H9 (cell line): ENCODE data around the gene IFI35. TPM values are rescaled to one million over a fixed set of nuclear protein-coding genes. Genes with fewer than 3 reads are reported as not detected.

Source experiments
- DNase-seq: peaks from one replicate; pipeline ENCODE4 v3.0.0-alpha.2; 2017
- H2AFZ ChIP-seq: one replicate; pipeline ENCODE4 v1.6.1; 2013; ENCODE audit warnings: mild to moderate bottlenecking, low read length, control low read depth, moderate library complexity
- H2AK5ac ChIP-seq: 2 replicates; pipeline ENCODE4 v1.6.1; 2013; ENCODE audit warnings: low read length, control low read depth, mixed read lengths; ENCODE audit not compliant: insufficient read length
- H2BK120ac ChIP-seq: one replicate; pipeline ENCODE4 v1.6.1; 2013; ENCODE audit warnings: low read depth, mild to moderate bottlenecking, low read length, control low read depth, inconsistent platforms; ENCODE audit not compliant: poor library complexity, severe bottlenecking
- H2BK12ac ChIP-seq: 2 replicates; pipeline ENCODE4 v1.6.1; 2013; ENCODE audit warnings: low read length, control low read depth, mixed read lengths, low read depth; ENCODE audit not compliant: insufficient read length
- H2BK15ac ChIP-seq: 2 replicates; pipeline ENCODE4 v1.6.1; 2013; ENCODE audit warnings: low read depth, low read length, control low read depth
- H2BK20ac ChIP-seq: one replicate; pipeline ENCODE4 v1.6.1; 2013; ENCODE audit warnings: low read depth, mild to moderate bottlenecking, low read length, control low read depth, inconsistent platforms; ENCODE audit not compliant: poor library complexity, severe bottlenecking
- H2BK5ac ChIP-seq: 2 replicates; pipeline ENCODE4 v1.6.1; 2013; ENCODE audit warnings: low read length, control low read depth, mixed read lengths; ENCODE audit not compliant: insufficient read length
- H3K14ac ChIP-seq: 2 replicates; pipeline ENCODE4 v1.6.1; 2013; ENCODE audit warnings: low read length, control low read depth; ENCODE audit not compliant: insufficient read depth
- H3K18ac ChIP-seq: 2 replicates; pipeline ENCODE4 v1.6.1; 2013; ENCODE audit warnings: low read depth, mild to moderate bottlenecking, mixed read lengths, low read length, control low read depth; ENCODE audit not compliant: insufficient read length
- H3K23ac ChIP-seq: 2 replicates; pipeline ENCODE4 v1.6.1; 2013; ENCODE audit warnings: low read length, control low read depth, mixed read lengths, low read depth; ENCODE audit not compliant: insufficient read length
- H3K23me2 ChIP-seq: 2 replicates; pipeline ENCODE4 v1.6.1; 2013; ENCODE audit warnings: low read depth, mild to moderate bottlenecking, mixed read lengths, low read length, control low read depth; ENCODE audit not compliant: insufficient read length, poor library complexity, severe bottlenecking
- H3K27ac ChIP-seq: 2 replicates; pipeline ENCODE4 v1.5.1; 2013; ENCODE audit warnings: low read length, control low read depth, mixed read lengths, low read depth; ENCODE audit not compliant: insufficient read length
- H3K27me3 ChIP-seq: 2 replicates; pipeline ENCODE4 v1.6.1; 2013; ENCODE audit warnings: low read length, control low read depth, inconsistent platforms; ENCODE audit not compliant: insufficient read depth
- H3K4ac ChIP-seq: 2 replicates; pipeline ENCODE4 v1.6.1; 2013; ENCODE audit warnings: low read depth, mild to moderate bottlenecking, control low read depth, inconsistent platforms, low read length, moderate library complexity
- H3K4me1 ChIP-seq: 2 replicates; pipeline ENCODE4 v1.6.1; 2013; ENCODE audit warnings: low read length, control low read depth, inconsistent platforms; ENCODE audit not compliant: insufficient read depth
- H3K4me2 ChIP-seq: 2 replicates; pipeline ENCODE4 v1.6.1; 2013; ENCODE audit warnings: low read length, control low read depth, mixed read lengths; ENCODE audit not compliant: insufficient read length, insufficient read depth
- H3K56ac ChIP-seq: 2 replicates; pipeline ENCODE4 v1.6.1; 2013; ENCODE audit warnings: low read depth, mild to moderate bottlenecking, mixed read lengths, low read length, control low read depth; ENCODE audit not compliant: insufficient read length
- H3K79me1 ChIP-seq: 2 replicates; pipeline ENCODE4 v1.6.1; 2013; ENCODE audit warnings: low read depth, mild to moderate bottlenecking, moderate library complexity, low read length, control low read depth, inconsistent platforms; ENCODE audit not compliant: insufficient read depth, poor library complexity, severe bottlenecking
- H3K79me2 ChIP-seq: 2 replicates; pipeline ENCODE4 v1.6.1; 2013; ENCODE audit warnings: low read length, control low read depth, inconsistent platforms; ENCODE audit not compliant: insufficient read depth
- H3K9ac ChIP-seq: 2 replicates; pipeline ENCODE4 v1.6.1; 2013; ENCODE audit warnings: low read length, control low read depth, mixed read lengths; ENCODE audit not compliant: insufficient read length; ENCODE audit errors: extremely low read depth
- H3K9me3 ChIP-seq: one replicate; pipeline ENCODE4 v1.6.1; 2013; ENCODE audit warnings: low read depth, low read length, inconsistent platforms; ENCODE audit not compliant: control insufficient read depth
- H3T11ph ChIP-seq: one replicate; pipeline ENCODE4 v1.6.1; 2013; ENCODE audit warnings: mild to moderate bottlenecking, low read length, control low read depth, inconsistent platforms
- H4K20me1 ChIP-seq: one replicate; pipeline ENCODE4 v1.6.1; 2013; ENCODE audit not compliant: control insufficient read depth, insufficient read length, insufficient read depth
- H4K5ac ChIP-seq: 2 replicates; pipeline ENCODE4 v1.6.1; 2013; ENCODE audit warnings: low read depth, mild to moderate bottlenecking, mixed read lengths, low read length, control low read depth; ENCODE audit not compliant: insufficient read length
- H4K8ac ChIP-seq: replicated peaks from 2 replicates; pipeline ENCODE4 v1.6.1; 2013; ENCODE audit warnings: low read length, control low read depth, mixed read lengths, low read depth; ENCODE audit not compliant: insufficient read length
- H4K91ac ChIP-seq: 2 replicates; pipeline ENCODE4 v1.6.1; 2013; ENCODE audit warnings: low read depth, mild to moderate bottlenecking, moderate library complexity, mixed read lengths, low read length, control low read depth; ENCODE audit not compliant: insufficient read length
- H3K27ac Mint-ChIP-seq, 3 experiments: 2 replicates in 2 of 3; 3 replicates in 1 of 3; pipeline ENCODE4 v1.8.0; 2020 to 2021; ENCODE audit warnings: mixed read lengths in 3 of 3, mild to moderate bottlenecking in 1 of 3, moderate library complexity in 1 of 3
- H3K27me3 Mint-ChIP-seq: 2 replicates; pipeline ENCODE4 v1.8.0; 2021; ENCODE audit warnings: low read depth, mild to moderate bottlenecking, moderate library complexity, mixed read lengths
- H3K36me3 Mint-ChIP-seq, 3 experiments: 2 replicates in 2 of 3; 3 replicates in 1 of 3; pipeline ENCODE4 v1.8.0; 2020 to 2021; ENCODE audit warnings: low read depth in 3 of 3, mixed read lengths in 3 of 3; ENCODE audit not compliant: insufficient read depth in 1 of 3
- H3K4me1 Mint-ChIP-seq, 2 experiments: 2 replicates each; pipeline ENCODE4 v1.8.0; 2020; ENCODE audit warnings: mixed read lengths in 2 of 2
- H3K4me3 Mint-ChIP-seq, 2 experiments: 2 replicates in 1 of 2; 3 replicates in 1 of 2; pipeline ENCODE4 v1.8.0; 2020 to 2021; ENCODE audit warnings: mild to moderate bottlenecking in 2 of 2, mixed read lengths in 2 of 2, moderate library complexity in 1 of 2
- H3K9me3 Mint-ChIP-seq, 2 experiments: 2 replicates in 1 of 2; 3 replicates in 1 of 2; pipeline ENCODE4 v1.8.0; 2020; ENCODE audit warnings: mild to moderate bottlenecking in 2 of 2, mixed read lengths in 2 of 2, moderate library complexity in 1 of 2
- WGBS: extraction: QIAGEN DNeasy Blood & Tissue Kit; methylation state at CpG from one replicate; pipeline ENCODE4 v1.1.7; 2013; ENCODE audit warnings: missing lambda C conversion rate, low lambda C conversion rate, mixed read lengths; ENCODE audit not compliant: insufficient read length; ENCODE audit errors: extremely low coverage; 5-methylcytosine and 5-hydroxymethylcytosine counted together
- total RNA-seq: library from RNA; stranded (reverse); gene quantifications from 2 replicates; pipeline ENCODE4 v1.2.1, GENCODE V29; 2021
- TF ChIP-seq, protein P1 (sequence below): fragments of 200-600 bp; sonication (generic); conservative IDR thresholded peaks from 3 replicates; pipeline ENCODE4 v1.8.0; 2021; ENCODE audit warnings: antibody characterized with exemption, mild to moderate bottlenecking

IFI35 gene
- total RNA-seq, 1 experiment from 2014 or later: 4.2 TPM

- TF ChIP-seq, protein P1, sequence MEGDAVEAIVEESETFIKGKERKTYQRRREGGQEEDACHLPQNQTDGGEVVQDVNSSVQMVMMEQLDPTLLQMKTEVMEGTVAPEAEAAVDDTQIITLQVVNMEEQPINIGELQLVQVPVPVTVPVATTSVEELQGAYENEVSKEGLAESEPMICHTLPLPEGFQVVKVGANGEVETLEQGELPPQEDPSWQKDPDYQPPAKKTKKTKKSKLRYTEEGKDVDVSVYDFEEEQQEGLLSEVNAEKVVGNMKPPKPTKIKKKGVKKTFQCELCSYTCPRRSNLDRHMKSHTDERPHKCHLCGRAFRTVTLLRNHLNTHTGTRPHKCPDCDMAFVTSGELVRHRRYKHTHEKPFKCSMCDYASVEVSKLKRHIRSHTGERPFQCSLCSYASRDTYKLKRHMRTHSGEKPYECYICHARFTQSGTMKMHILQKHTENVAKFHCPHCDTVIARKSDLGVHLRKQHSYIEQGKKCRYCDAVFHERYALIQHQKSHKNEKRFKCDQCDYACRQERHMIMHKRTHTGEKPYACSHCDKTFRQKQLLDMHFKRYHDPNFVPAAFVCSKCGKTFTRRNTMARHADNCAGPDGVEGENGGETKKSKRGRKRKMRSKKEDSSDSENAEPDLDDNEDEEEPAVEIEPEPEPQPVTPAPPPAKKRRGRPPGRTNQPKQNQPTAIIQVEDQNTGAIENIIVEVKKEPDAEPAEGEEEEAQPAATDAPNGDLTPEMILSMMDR: no peak
- Histone ChIP-seq H3K23me2 (no peaks in the 10 kb centered on the region), H4K20me1 (no peaks in the 10 kb centered on the region), H3T11ph (no peak overlapping the region), H3K9me3 (no peaks in the 10 kb centered on the region), H3K27ac (no peak overlapping the region), H3K56ac (no peak overlapping the region), H4K5ac (no peak overlapping the region), H3K4me2 (no peak overlapping the region), H4K8ac (no peak overlapping the region), H3K27me3 (no peaks in the 10 kb centered on the region), H4K91ac (no peak overlapping the region), H3K4me1 (peaks cover 14% of the 10 kb centered on the region; the same call in 1 of the 2 replicates), H2BK20ac (no peak overlapping the region), H3K79me2 (no peaks in the 10 kb centered on the region), H3K14ac (no peak overlapping the region), H3K23ac (no peak overlapping the region), H2BK5ac (no peak overlapping the region), H2BK15ac (no peak overlapping the region), H2BK12ac (no peak overlapping the region), H3K9ac (no peak overlapping the region), H3K4ac (no peak overlapping the region), H2AFZ (no peak overlapping the region), H3K18ac (no peak overlapping the region), H3K79me1 (no peaks in the 10 kb centered on the region), H2AK5ac (no peak overlapping the region), H2BK120ac (no peak overlapping the region)
- DNase-seq: no peak
- H3K27me3 Mint-ChIP-seq: no peaks in the 10 kb centered on the region
- H3K27ac Mint-ChIP-seq: peak overlapping the region in 2 of 3 experiments; percentile 4 to 94; a peak in 3 of 7 replicates
- H3K4me1 Mint-ChIP-seq: peaks cover 68 to 81% of the 10 kb centered on the region in 2 experiments
- WGBS: no CpG with 5 or more reads among the region's 2 CpGs
- H3K36me3 Mint-ChIP-seq: peaks cover 5 to 8% (median 7%) of the 10 kb centered on the region in 3 experiments; a peak in 4 of 7 replicates
- H3K9me3 Mint-ChIP-seq: no peaks in the 10 kb centered on the region; a peak in 1 of 5 replicates
- H3K4me3 Mint-ChIP-seq: no peak overlapping the region; a peak in 1 of 5 replicates
Measured at GRCh38 chr17:43039646-43040045, 33.1 kb downstream of the IFI35 start.
